ENCODE data around the gene ACOXL.

Gene ACOXL

GRCh38 chr2:110804915-110805314 lies 72.5 kb downstream of the ACOXL start:
- Histone ChIP-seq H3K9me2 (ENCODE audit: low read depth, low read length) (no peaks in the 10 kb centered on the region), H3K4me3 (ENCODE audit: low read depth, low read length, poor library complexity, severe bottlenecking) (no peak overlapping the region), H3K79me2 (ENCODE audit: insufficient read depth, low read length) (no peaks in the 10 kb centered on the region), H3K36me3 (ENCODE audit: insufficient read depth, low read length) (peaks cover 5% of the 10 kb centered on the region; the same call in 1 of the 2 replicates), H3K4me2 (ENCODE audit: low read length) (no peak overlapping the region), H3K27ac (ENCODE audit: low read depth, low read length, poor library complexity, severe bottlenecking) (no peak overlapping the region), H4K20me1 (ENCODE audit: insufficient read depth, low read length) (no peaks in the 10 kb centered on the region), H3K9ac (ENCODE audit: low read length) (no peak overlapping the region), H3K9me3 (ENCODE audit: low read length) (peaks cover 5% of the 10 kb centered on the region), H3F3A (ENCODE audit: insufficient read depth, low read length) (no peaks in the 10 kb centered on the region), H3K27me3 (ENCODE audit: insufficient read depth, low read length) (peaks cover 13% of the 10 kb centered on the region; the same call in 1 of the 2 replicates), H3K4me1 (ENCODE audit: insufficient read depth, low read length, severe bottlenecking) (no peaks in the 10 kb centered on the region), H2AFZ (ENCODE audit: low read length) (no peak overlapping the region)
- TF ChIP-seq EZH2 (IDR thresholded peaks at IDR 0.05; ENCODE audit: borderline replicate concordance, low read length) (no peak), CTCF (IDR thresholded peaks at IDR 0.05; ENCODE audit: low read length) (no peak)

- no peak overlapping the region for H3K9ac ChIP-seq (ENCODE audit: low read length)
- H3K27me3 ChIP-seq (ENCODE audit: insufficient read depth, low read length): peaks cover 7% of the 10 kb centered on the region; the same call in 1 of the 2 replicates
- peaks cover 5% of the 10 kb centered on the region for H3K9me3 ChIP-seq (ENCODE audit: low read length)
- no peaks in the 10 kb centered on the region for H3K79me2 ChIP-seq (ENCODE audit: insufficient read depth, low read length)
- H3F3A ChIP-seq (ENCODE audit: insufficient read depth, low read length): no peaks in the 10 kb centered on the region
- H3K4me1 ChIP-seq (ENCODE audit: insufficient read depth, low read length, severe bottlenecking): no peaks in the 10 kb centered on the region
- no peak overlapping the region for H3K4me2 ChIP-seq (ENCODE audit: low read length)
- TF ChIP-seq EZH2 (IDR thresholded peaks at IDR 0.05; ENCODE audit: borderline replicate concordance, low read length) (no peak), CTCF (IDR thresholded peaks at IDR 0.05; ENCODE audit: low read length) (no peak)
- no peaks in the 10 kb centered on the region for H4K20me1 ChIP-seq (ENCODE audit: insufficient read depth, low read length)
- no peak overlapping the region for H2AFZ ChIP-seq (ENCODE audit: low read length)
- H3K36me3 ChIP-seq (ENCODE audit: insufficient read depth, low read length): peaks cover 5% of the 10 kb centered on the region; the same call in 1 of the 2 replicates
- no peak overlapping the region for H3K4me3 ChIP-seq (ENCODE audit: low read depth, low read length, poor library complexity, severe bottlenecking)
- H3K27ac ChIP-seq (ENCODE audit: low read depth, low read length, poor library complexity, severe bottlenecking): no peak overlapping the region
- H3K9me2 ChIP-seq (ENCODE audit: low read depth, low read length): no peaks in the 10 kb centered on the region
These were observed 73.6 kb downstream of the ACOXL start for GRCh38 chr2:110805894-110806452.

GRCh38 chr2:110807522-110807921 lies 75.1 kb downstream of the ACOXL start:
- H3K9ac ChIP-seq (ENCODE audit: low read length): no peak overlapping the region
- no peak overlapping the region for H2AFZ ChIP-seq (ENCODE audit: low read length)
- no peak overlapping the region for H3K4me3 ChIP-seq (ENCODE audit: low read depth, low read length, poor library complexity, severe bottlenecking)
- no peaks in the 10 kb centered on the region for H4K20me1 ChIP-seq (ENCODE audit: insufficient read depth, low read length)
- TF ChIP-seq EZH2 (IDR thresholded peaks at IDR 0.05; ENCODE audit: borderline replicate concordance, low read length) (no peak), CTCF (IDR thresholded peaks at IDR 0.05; ENCODE audit: low read length) (no peak)
- H3K9me3 ChIP-seq (ENCODE audit: low read length): peaks cover 5% of the 10 kb centered on the region
- peaks cover 5% of the 10 kb centered on the region; the same call in 1 of the 2 replicates for H3K36me3 ChIP-seq (ENCODE audit: insufficient read depth, low read length)
- H3K9me2 ChIP-seq (ENCODE audit: low read depth, low read length): no peaks in the 10 kb centered on the region
- H3K27ac ChIP-seq (ENCODE audit: low read depth, low read length, poor library complexity, severe bottlenecking): no peak overlapping the region
- no peaks in the 10 kb centered on the region for H3F3A ChIP-seq (ENCODE audit: insufficient read depth, low read length)
- peaks cover 7% of the 10 kb centered on the region; the same call in 1 of the 2 replicates for H3K27me3 ChIP-seq (ENCODE audit: insufficient read depth, low read length)
- H3K4me2 ChIP-seq (ENCODE audit: low read length): no peak overlapping the region
- H3K79me2 ChIP-seq (ENCODE audit: insufficient read depth, low read length): no peaks in the 10 kb centered on the region
- H3K4me1 ChIP-seq (ENCODE audit: insufficient read depth, low read length, severe bottlenecking): no peaks in the 10 kb centered on the region
